Measurements from ENCODE around the gene REPS1.

DNA sequence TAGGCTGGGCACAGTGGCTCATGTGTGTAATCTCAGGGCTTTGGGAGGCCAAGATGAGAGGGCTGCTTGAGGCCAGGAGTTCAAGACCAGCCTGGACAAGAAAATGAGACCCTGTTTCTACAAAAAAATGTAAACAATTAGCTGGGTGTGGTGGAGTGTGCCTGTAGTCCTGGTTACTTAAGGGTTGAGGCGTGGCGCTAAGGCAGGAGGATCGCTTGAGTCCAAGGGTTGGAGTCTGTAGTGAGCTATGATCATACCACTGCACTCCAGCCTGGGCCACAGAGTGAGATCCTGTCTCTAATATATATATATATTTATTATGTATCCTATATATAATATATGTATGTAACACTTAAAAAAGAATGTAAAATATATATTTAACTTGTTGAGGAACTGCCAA lies 32.6 kb upstream of the REPS1 start:
- TF ChIP-seq ZNF138 (CRISPR knock-in tag; IDR thresholded peaks at IDR 0.05; ENCODE audit: low read depth) = no peak
- no peak for TF ChIP-seq BCL6 (CRISPR knock-in tag; IDR thresholded peaks at IDR 0.05)
- TF ChIP-seq EZH2 (conservative IDR thresholded peaks at IDR 0.05; ENCODE audit: low read depth, low read length) = no peak
- no peak for TF ChIP-seq RFX1 (IDR thresholded peaks at IDR 0.05)
- TF ChIP-seq ZSCAN29 (CRISPR knock-in tag; conservative IDR thresholded peaks at IDR 0.05) = no peak
